GM18907 (cell line): ENCODE results near the gene PHACTR3.

Source experiments
- ATAC-seq: cut with Tn5 transposase; IDR thresholded peaks from one replicate; pipeline ENCODE4 v1.9.1; 2021; ENCODE audit warnings: mild to moderate bottlenecking, moderate library complexity; ENCODE audit not compliant: unreplicated experiment

Gene PHACTR3

GRCh38 chr20:59688356-59688755 is 84.0 kb downstream of the PHACTR3 start:
- no peak for ATAC-seq

GRCh38 chr20:59688999-59689398 is 84.7 kb downstream of the PHACTR3 start:
- no peak for ATAC-seq

- no peak for ATAC-seq
Observed at GRCh38 chr20:59690101-59690500, 85.8 kb downstream of the PHACTR3 start.

GRCh38 chr20:59690976-59691375 is 86.6 kb downstream of the PHACTR3 start:
- no peak for ATAC-seq

GRCh38 chr20:59692139-59692538 is 87.8 kb downstream of the PHACTR3 start:
- no peak for ATAC-seq

GRCh38 chr20:59693587-59693986 is 89.2 kb downstream of the PHACTR3 start:
- ATAC-seq: no peak

GRCh38 chr20:59696476-59696875 is 92.1 kb downstream of the PHACTR3 start:
- ATAC-seq: no peak

- ATAC-seq: no peak
Observed at GRCh38 chr20:59697068-59697467, 92.7 kb downstream of the PHACTR3 start.

GRCh38 chr20:59698598-59698997 is 94.3 kb downstream of the PHACTR3 start:
- no peak for ATAC-seq

GRCh38 chr20:59701236-59701635 is 96.9 kb downstream of the PHACTR3 start:
- ATAC-seq: no peak

- ATAC-seq: no peak
Observed at GRCh38 chr20:59703046-59703445, 98.7 kb downstream of the PHACTR3 start.

- no peak for ATAC-seq
Observed at GRCh38 chr20:59705651-59706399, 101.5 kb downstream of the PHACTR3 start.

- no peak for ATAC-seq
Observed at GRCh38 chr20:59706400-59706693, 102.0 kb downstream of the PHACTR3 start.

GRCh38 chr20:59708326-59708725 is 104.0 kb downstream of the PHACTR3 start:
- ATAC-seq: no peak

- no peak for ATAC-seq
Observed at GRCh38 chr20:59709636-59710035, 105.3 kb downstream of the PHACTR3 start.

- ATAC-seq: no peak
Observed at GRCh38 chr20:59718071-59718470, 113.7 kb downstream of the PHACTR3 start.

GRCh38 chr20:59718751-59719150 is 114.4 kb downstream of the PHACTR3 start:
- no peak for ATAC-seq

GRCh38 chr20:59720013-59720412 is 115.7 kb downstream of the PHACTR3 start:
- ATAC-seq: no peak

- ATAC-seq: no peak
Observed at GRCh38 chr20:59721386-59721785, 117.0 kb downstream of the PHACTR3 start.

GRCh38 chr20:59723108-59723500 is 118.8 kb downstream of the PHACTR3 start:
- ATAC-seq: no peak

GRCh38 chr20:59723607-59724456 is 119.5 kb downstream of the PHACTR3 start:
- no peak for ATAC-seq
